Ramos (cell line): ENCODE measurements around the gene SELENOF.
"Not testable (repeated sequence)": the region's sequence is repeated elsewhere in the genome, so short reads cannot be mapped to it uniquely, and the experiment has no call there.

ENCODE experiments used
- in situ Hi-C: fragments of 300-500 bp; cut with MboI; formaldehyde crosslinking; loops from one replicate; pipeline ENCODE4 v1.14.3; 2022; ENCODE audit warnings: low sequenced_read_pairs; ENCODE audit not compliant: unreplicated experiment

SELENOF gene

DNA sequence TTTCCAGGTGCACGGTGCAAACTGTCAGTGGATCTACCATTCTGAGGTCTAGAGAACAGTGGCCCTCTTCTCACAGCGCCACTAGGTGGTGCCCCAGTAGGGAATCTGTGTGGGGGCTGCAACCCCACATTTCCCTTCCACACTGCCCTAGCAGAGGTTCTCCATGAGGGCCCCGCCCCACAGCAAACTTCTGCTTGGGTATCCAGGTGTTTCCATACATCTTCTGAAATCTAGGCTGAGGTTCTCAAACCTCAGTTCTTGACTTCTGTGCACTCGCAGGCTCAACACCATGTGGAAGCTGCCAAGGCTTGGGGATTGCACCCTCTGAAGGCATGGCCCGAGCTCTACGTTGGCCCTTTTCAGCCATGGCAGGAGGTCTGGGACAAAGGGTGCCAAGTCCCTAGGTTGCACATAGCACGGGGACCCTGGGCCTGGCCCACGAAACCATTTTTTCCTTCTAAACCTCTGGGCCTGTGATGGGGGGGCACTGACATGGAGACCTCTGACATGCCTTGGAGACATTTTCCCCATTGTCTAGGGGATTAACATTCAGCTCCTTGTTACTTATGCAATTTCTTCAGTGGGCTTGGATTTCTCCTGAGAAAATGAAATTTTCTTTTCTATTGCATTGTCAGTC, 10.5 kb upstream of the SELENOF start:
- in situ Hi-C loops, result loop anchor here (10.0 kb wide), 1 partner anchor 120 kb away; no protein-coding TSS in a partner anchor

DNA sequence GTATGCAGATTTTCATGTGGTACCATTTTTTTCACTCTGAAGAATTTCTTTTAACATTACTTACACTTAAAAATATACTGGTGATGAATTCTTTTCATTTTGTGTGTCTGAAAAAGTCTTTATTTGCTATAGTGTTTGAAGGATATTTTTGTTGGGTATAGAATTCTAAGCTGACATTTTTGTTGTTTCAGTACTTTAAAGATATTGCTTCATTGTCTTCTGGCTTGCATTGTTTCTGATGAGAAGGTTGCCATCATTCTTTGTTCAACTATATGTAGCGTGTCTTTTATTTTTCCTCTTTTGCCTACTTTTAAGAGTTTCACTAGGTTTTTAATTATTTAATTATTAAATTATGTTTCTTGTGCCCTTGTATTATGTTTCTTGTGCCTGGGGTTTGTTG, 8.5 kb upstream of the SELENOF start:
- in situ Hi-C loops, result loop anchor here (10.0 kb wide), 1 partner anchor 122 kb away; no protein-coding TSS in a partner anchor

DNA sequence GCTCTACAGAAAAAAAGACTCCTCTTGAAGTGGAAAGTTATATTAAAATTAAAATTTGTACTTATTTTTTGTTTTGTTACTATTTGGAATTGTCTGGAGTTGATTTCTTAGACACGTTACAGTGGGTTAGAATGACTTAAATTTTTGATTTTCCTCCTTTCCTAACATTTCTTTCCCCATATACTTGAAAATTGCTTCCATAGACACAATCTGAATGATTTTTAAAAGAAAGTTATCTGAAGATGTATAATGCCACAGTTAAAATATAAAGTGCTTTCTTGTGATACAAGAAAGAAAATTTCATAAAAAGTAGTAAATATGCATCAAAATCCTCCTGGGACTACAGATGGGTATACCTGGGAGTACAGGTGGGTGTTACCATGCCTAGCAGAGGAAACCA, 2.8 kb upstream of the SELENOF start:
- in situ Hi-C loops, result no loop called here

DNA sequence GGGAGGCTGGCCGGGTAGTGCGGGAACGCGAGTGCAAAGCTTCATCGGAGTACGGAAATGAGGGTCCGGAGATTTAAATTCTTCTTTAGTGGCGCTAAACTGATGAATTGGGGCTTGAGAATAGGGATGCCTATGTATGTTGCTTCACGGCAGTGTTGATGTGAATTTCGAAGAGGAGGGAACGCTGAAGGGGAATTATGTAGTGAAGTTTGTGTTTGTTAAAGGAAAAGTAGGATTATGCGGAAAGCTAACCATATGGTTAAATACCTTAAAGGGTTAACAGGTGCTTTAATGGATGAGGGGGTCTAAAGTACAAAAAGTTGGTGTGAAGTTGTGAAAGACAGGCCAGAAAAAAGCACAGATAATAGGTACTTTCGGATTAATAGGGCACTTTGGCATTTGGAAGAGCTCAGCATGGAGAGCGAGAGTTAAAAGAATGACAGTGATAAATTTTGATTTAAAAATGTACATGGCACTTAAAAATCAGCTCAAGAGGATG, 1.9 kb upstream of the SELENOF start:
- in situ Hi-C loops, result no loop called here

DNA sequence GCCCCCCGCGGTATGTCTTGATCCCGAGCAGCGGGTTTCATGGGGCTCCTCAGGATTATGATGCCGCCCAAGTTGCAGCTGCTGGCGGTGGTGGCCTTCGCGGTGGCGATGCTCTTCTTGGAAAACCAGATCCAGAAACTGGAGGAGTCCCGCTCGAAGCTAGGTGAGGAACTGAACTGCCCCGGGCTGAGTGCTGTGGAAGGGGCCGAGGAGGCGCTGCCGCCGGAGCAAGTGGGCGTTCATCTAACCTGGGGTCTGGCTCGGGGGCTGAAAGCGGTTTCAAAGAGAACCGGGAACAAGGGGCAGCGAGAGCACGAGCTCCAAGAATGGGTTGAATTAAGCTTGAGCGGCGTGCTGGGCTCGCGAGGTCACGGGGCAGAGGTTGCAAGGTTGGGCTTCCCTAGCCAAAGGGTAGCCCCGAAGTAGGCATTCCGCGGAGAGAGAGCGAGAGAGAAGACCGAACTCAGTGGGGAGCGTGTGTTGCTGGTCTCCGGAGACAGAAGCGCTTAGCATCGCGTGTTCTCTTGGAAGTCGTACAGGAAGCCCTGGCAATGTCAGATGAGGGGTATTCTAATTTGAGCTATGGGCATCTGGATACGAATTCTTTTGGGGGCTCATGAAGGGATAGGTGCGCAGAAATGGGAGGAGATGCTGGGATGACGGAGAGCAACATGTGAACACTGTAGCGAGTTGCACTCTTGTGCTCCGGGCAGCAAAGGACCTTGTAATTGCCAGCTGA, 1.2 kb upstream of the SELENOF start:
- in situ Hi-C loops, result no loop called here

DNA sequence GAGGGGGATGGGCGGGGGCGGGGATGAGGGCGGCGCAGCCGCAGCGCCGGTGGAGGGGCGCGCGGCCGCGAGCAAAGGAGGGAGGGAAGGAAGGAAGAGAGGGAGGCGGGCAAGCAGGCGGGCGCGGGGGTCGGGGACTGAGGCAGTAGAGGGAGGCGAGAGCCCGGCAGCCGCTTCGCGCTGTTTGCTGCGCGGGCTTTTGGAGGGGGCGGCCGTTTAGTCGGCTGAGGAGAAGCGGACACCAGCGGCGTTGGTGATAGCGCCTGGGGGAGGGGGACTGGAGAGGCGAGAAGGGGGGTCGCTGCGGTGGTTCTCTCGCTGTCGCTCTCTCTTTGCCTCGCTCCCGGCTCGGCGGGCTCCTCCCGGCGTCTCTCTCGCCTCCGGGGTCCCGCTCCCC, 673 bp upstream of the SELENOF start, which contains the start of gene HS2ST1:
HS2ST1 (plus strand) TSS at position 35 of the 397 bp plus-strand sequence.
- in situ Hi-C loops, result no loop called here

DNA sequence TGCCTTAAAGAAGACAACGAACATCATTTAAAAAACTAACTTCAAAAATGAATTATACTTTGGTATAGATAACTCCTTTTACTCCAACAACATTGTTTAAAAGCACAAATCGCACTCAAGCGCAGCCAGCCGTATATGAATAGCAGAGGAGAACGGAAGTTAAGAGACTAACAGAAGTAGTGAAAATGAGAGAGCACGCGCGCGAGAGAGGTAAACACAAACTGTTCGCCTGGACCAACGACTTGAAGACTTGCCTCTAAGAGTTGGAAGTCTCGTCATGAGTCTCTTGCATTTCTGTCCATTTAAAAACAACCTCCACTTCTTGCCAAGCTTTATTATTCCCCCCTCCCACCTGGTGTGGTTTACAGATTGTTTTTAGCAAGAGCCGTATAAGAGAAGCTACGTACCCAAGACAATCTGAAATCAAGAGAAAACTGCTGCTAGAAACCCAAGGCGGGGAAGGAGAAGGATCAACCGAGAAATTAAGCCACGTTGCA, 479 bp downstream of the SELENOF start:
- in situ Hi-C loops, result no loop called here

DNA sequence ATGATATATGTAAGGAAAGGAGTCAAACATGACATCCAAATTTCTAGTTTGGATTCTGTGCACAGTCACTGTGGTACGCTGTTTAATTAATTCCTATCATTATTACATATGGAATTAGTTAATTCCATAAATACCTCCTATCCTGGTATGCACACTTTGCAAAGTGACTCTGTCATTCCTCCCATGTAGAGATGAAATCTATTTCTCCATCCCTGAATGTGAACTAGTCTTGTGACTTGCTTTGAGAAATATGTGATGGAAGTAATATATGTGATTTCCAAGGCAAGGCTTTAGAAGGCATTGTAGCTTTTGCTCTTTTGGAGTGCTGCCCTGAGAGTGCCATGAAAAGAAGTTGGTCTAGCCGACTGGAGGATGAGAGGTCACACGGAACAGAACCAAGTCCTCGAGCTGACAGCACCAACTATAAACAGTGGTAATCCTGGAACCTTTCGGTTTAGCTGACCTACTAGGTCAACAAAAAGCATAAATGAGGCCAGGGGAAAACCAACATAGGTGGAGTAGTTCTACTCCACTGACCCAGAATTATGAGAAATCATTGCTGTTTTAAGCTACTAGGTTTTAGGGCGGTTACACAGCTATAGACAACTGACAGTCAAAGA, 1.5 kb downstream of the SELENOF start:
- in situ Hi-C loops, result no loop called here

DNA sequence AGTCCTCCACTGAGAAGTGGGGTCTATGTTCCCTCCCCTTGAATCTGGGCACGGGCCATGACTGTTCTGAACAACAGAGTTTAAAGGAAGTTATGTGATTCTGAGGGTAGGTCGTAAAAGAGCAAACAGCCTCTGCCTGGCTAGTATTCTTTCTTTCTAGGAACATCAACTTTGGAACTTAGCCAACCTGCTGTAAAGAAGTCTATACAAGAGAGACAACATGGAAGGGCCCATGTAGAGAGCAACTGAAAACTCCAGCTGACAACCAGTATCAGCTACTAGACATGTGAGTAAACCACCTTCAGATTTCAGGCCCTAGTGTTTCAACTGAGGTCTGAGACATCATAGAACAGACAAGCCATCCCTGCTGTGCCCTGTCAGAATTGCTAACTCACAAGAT, 7.5 kb downstream of the SELENOF start:
- in situ Hi-C loops, result no loop called here

DNA sequence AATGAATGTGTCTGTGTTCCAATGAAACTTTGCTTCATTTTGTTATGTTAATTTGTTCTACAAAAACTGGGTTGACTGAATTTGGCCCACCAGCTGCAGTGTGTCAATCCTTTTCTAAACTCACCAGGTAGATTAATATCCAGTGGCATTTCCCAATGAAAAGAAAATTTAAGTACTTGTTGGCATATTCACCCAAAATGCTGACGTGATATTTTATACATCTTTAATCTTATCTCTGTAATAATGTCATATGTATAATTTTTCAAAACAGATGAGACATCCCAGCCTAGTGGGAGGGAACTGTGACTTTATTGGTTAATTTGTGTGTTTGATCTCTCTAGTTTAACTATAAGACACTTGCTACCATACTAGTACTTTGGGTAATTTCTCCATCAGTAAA, 8.1 kb downstream of the SELENOF start:
- in situ Hi-C loops, result no loop called here

DNA sequence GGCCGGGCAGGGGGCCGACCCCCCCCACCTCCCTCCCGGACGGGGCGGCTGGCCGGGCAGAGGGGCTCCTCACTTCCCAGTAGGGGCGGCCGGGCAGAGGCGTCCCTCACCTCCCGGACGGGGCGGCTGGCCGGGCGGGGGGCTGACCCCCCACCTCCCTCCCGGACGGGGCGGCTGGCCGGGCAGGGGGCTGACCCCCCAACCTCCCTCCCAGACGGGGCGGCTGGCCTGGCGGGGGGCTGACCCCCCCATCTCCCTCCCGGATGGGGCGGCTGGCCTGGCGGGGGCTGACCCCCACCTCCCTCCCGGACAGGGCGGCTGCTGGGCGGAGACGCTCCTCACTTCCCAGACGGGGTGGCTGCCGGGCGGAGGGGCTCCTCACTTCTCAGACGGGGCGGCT, 14.5 kb downstream of the SELENOF start:
- in situ Hi-C loops, result not testable (repeated sequence)

DNA sequence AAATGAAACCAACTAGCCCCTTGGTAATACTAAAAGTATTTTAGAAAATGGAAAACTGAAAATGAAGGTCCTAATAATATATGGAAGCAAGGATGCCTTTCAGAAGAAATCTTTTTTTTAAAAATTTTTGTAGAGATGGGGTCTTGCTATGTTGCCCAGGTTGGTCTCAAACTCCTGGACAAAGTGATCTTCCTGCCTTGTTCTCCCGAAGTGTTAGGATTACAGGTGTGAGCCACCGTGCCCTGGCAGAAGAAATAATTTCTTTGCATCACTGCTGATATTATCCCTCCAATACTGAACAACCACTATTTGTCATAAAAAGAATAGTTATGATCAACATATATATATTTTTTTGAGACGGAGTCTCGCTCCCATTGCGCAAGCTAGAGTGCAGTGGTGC, 25.6 kb downstream of the SELENOF start:
- in situ Hi-C loops, result no loop called here

DNA sequence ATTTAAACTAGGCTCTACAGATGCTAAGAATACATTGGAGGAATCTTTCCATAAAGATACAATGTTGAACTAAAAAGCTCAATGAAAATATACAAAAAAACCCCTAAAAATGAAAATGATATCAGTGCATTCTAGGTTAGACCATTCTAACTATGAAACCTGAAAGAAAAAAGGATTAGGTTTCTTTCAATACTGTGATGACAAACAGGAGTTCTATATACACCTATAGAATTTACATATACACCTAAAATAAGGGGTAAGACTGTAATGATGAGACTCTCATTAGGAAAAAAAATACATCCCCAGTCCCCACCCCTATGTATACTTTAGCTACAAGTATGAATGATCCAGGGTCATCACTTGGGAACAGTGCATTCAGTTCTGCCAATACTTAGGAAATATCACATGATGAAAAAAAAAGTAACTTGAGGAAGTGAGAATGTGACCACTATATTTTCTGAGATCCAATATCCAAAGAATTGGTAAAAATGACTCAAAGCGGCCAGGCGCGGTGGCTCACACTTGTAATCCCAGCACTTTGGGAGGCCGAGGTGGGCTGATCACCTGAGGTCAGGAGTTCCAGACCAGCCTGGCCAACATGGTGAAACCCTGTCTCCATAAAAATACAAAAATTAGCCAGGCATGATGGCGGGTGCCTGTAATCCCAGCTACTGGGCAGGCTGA, 26.3 kb downstream of the SELENOF start:
- in situ Hi-C loops, result no loop called here

DNA sequence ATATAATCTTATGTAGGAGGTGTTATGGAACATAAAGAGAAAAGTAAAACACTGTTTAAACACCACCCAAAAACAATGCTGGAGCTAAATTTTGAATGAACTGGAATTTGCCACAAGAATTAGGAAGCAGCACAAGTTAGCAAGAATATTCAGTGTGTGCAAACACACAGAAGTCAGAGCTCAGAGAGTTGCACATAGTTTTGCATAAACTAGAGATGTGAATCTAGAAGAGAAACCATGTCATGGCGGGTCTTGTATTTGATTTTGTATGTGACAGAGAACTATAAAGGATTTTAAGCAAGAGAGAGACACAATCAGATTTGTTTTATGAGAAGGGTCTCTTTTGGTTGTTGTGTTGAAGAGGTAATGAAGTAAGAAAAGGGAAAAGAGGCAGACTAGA, 38.2 kb downstream of the SELENOF start:
- in situ Hi-C loops, result no loop called here

DNA sequence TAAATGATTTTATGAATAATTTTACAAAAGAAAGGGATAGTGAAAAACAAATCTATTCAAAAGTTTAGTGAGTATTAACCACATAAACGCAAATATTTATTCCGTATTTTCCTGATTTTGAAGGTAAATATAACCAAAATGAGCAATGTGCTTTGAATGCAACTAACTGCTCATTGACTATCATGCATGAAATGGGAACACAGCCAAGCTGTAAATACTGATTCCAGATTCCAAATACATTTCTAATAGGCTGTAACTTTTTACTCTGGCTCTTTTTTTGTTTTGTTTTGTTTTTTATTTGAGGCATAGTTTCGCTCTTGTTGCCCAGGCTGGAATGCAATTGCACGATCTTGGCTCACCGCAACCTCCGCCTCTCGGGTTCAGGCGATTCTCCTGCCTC, 41.8 kb downstream of the SELENOF start:
- in situ Hi-C loops, result no loop called here

DNA sequence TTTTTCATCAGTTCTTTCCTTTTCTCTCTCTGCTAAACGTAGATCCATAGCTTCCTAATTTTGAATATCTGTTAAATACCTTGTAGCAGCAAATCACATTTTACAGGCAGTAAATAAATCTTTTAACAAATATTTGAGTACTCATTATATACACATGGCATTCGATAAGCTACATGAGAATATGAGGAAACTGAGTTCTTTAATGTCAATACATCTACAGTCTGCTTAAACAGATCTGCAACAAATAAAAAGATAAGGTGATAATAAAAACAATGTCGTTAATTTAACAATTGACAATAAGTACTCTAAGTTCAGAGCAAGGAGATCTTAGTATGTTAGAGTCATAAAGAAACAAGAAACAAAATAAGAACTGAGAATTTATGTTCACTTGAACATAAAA, 42.9 kb downstream of the SELENOF start:
- in situ Hi-C loops, result no loop called here

DNA sequence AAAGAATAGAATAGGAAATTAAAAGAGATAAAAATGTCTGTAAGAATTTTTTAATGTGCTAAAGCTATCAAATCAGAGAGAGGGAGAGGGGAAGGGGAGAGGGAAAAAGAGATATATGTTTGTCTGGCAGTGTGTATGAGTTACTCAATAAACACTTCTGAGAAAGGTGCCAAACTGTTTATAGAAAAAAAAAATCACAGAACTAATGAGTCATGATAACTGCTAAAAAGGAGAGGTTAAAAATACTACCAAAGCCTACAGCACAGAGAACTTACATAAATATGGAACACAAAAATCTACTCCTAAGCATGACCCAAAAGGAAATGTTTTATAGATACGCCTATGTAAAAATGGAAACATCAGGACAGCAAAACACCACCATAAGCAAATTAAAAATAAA, 45.4 kb downstream of the SELENOF start:
- in situ Hi-C loops, result no loop called here

DNA sequence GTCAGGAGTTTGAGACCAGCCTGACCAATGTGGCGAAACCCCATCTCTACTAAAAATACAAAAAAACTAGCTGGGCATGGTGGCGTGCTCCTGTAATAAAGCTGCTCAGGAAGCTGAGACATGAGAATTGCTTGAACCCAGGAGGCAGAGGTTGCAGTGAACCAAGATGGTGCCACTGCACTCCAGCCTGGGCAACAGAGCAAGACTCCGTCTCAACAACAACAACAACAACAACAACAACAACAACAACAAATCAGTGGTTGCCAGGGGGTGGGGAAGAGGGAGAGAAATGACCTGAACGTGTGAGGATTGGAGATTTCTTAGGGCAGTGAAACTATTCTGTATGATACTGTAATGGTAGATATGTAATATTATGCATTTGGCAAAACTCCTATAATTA, 46.6 kb downstream of the SELENOF start:
- in situ Hi-C loops, result not testable (repeated sequence)

DNA sequence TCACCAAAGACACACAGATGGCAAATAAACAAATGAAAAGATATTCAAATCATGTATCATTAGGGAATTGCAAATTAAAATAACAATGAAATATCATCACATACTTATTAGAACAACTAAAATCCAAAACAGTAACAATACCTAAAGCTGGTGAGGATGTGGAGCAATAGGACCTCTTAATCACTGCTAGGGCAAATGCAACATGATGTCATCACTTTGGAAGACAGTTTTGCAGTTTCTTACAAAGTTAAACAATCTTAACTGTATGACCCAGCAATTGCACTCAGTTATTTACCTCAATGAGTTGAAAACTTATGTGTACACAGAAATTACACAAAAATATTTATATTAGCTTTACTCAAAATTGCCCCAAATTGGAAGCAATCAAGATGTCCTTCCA, 47.3 kb downstream of the SELENOF start:
- in situ Hi-C loops, result no loop called here

DNA sequence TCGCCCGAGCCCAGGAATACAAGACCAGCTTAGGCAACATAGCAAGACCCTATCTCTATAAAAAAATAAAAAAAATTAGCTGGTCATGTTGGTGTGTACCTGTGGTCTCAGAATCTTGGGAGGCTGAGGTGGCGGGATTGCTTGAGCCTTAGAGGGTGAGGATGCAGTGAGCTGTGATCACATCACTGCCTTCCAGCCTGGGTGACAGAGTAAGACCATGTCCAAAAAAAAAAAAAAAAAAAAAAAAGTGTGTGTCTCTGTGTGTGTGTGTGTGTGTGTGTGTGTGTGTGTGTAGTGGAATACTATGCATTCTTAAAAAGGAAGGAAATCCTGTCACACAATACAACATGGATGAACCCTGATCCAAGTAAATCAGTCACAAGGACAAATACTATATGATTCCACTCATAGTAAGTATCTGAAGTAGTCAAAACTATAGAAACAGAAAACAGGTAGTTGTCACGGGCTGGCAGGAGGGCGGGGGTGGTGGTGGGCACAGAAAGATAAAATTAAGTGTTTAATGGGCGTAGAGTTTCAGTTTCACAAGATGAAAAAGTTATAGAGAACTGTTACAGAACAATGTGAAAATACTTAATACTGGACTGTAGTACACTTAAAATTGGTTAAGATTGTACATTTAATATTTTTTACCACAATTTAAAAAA, 47.8 kb downstream of the SELENOF start:
- in situ Hi-C loops, result no loop called here
